PC-3 (cell line): ENCODE results near the gene ASCL2.

Experiments used
- EZH2 ChIP-seq: fragments of 300-600 bp; sonication (generic); IDR thresholded peaks from one replicate; pipeline ENCODE4 v1.6.1; 2017; ENCODE audit warnings: antibody characterized with exemption, mild to moderate bottlenecking, low read length; ENCODE audit not compliant: unreplicated experiment
- TF ChIP-seq, protein P1 (sequence below): fragments of 300-600 bp; sonication (generic); conservative IDR thresholded peaks from 2 replicates; pipeline ENCODE4 v1.5.1; 2017; ENCODE audit warnings: antibody characterized with exemption, low read depth, mild to moderate bottlenecking, low read length

DNA sequence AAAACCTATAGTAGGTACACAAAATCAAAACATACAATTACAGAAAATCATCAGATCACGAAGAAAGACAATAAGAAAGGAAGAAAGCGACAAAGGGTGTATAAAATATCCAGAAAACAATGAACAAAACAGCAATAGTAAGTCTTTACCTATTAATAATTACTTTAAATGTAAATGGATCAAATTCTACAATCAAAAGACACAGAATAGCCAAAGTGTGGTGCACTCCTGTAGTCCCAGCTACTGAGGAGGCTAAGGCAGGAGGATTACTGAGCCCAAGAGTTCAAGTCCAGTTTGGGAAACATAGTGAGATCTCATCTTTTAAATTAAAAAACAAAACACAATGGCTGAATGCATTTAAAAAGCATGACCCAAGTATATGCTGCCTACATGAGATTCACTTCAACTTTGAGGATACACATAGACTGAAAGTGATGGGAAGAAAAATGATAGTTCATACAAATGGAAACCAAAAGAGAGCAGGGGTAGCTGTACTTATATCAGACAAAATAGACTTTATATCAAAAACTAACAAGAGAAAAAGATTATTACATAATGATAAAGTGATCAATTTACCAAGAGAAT is 40.6 kb downstream of the ASCL2 start:
- TF ChIP-seq, protein P1, sequence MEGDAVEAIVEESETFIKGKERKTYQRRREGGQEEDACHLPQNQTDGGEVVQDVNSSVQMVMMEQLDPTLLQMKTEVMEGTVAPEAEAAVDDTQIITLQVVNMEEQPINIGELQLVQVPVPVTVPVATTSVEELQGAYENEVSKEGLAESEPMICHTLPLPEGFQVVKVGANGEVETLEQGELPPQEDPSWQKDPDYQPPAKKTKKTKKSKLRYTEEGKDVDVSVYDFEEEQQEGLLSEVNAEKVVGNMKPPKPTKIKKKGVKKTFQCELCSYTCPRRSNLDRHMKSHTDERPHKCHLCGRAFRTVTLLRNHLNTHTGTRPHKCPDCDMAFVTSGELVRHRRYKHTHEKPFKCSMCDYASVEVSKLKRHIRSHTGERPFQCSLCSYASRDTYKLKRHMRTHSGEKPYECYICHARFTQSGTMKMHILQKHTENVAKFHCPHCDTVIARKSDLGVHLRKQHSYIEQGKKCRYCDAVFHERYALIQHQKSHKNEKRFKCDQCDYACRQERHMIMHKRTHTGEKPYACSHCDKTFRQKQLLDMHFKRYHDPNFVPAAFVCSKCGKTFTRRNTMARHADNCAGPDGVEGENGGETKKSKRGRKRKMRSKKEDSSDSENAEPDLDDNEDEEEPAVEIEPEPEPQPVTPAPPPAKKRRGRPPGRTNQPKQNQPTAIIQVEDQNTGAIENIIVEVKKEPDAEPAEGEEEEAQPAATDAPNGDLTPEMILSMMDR: no peak
- no peak for TF ChIP-seq EZH2
